Renal cortical epithelial cell (primary cell): ENCODE data around the gene NOTCH3. TPM values are rescaled to one million over a fixed set of nuclear protein-coding genes. Genes with fewer than 3 reads are reported as not detected.

Experiments used
- DNase-seq: peaks from one replicate; pipeline ENCODE4 v3.0.0-alpha.2; 2011; ENCODE audit warnings: low read depth
- total RNA-seq: library from RNA; depleted of rRNA; stranded (reverse); fragments of >200 nt; gene quantifications from 2 replicates; pipeline ENCODE4 v1.2.3, GENCODE V29; 2014

Gene NOTCH3
- total RNA-seq, 1 donor from 2014 or later = 2.6 TPM

DNA sequence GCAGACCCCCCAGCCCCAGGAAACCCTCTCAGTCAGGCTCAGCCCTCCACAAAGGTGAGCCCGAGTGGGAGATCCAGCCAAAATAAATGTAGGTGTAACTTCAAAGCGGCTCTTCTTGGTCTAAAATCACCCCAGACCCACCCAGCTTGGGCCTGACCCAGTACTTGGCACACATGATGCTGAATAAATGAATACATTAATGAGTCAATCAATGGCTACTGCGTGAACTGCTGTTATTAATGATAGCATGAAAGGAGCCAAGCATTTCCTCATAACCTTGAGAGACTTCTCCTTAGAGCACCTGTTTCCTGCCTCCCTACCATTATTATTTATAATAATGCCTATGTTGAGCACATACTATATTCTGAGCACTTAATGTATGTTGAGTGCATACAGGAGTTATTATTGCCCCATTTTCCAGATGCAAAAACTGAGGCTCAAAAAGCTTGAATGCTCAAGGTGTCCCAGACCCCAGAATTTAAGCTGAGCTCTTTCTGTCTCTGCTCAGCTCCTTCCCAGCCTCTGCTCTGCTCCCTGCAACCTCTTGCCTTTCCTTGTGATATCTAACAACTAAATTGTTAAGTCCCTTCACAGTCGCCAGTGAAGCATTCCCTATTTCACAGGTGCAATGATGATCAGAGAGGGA is 4.3 kb downstream of the NOTCH3 start:
- DNase-seq = no peak

DNA sequence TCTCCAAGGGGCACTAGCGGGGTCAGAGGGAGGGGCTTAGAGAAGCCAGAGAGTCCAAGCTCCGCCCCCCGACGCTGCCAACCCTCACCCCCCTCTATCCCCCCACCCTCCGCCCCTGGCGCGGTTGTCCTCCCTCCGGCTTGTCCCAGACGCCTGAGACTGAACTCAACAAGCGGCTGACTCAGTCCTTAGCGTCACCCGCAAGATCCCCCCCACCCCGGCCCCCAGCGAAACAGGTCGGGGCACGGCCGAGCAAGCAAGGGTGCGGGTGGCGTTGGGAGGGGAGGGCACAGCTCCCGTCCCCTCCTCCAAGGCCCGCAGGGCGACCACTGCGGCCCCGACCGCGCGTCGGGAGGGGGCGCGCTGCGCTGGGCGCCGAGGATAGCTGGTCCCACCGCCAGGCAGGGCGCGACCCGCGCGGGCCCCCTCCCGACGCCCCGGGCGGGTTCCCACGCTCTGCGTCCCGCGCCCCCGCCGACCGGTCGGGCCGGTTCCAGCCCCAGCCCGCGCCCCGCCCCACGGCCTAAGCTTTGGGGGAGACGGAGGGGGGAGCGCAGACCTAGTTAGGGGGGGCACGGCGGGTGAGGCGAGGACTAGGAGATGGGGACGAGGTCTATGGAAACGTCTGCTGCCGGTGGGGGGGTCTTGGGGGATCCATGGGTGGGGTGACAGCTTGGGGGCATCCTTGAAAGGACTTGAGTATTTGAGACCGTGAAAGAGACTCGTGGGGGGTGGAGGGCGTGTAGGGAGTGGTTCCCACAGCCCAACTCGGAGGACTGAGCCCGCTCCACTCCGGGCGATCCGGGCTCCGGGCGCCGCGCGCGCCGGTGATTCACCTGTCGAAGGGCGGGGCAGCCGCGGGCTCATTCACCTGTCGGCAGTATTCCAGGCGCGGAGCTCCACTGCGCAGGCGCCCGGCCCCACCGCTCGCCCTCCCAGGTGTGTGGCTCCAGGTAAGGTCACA is 5.1 kb downstream of the NOTCH3 start:
- peak; percentile 16 for DNase-seq

DNA sequence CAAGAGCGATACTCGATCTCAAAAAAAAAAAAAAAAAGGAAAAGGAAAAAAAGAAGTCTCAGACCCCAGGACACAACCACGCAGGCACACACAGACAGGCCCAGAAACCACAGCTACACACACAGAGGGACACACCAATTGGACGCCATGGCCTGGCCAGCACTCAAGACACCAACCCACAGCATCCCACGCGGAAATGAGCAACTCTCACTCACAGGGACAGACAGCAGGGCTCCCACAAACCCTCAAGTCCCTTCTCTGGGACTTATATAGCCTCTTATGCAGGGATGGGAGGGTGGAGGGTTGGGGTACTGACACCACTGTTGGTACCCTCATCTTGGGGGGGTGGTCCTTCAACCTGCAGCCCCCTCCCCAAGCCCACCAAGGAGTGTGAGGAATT is 5.9 kb downstream of the NOTCH3 start:
- no peak for DNase-seq

DNA sequence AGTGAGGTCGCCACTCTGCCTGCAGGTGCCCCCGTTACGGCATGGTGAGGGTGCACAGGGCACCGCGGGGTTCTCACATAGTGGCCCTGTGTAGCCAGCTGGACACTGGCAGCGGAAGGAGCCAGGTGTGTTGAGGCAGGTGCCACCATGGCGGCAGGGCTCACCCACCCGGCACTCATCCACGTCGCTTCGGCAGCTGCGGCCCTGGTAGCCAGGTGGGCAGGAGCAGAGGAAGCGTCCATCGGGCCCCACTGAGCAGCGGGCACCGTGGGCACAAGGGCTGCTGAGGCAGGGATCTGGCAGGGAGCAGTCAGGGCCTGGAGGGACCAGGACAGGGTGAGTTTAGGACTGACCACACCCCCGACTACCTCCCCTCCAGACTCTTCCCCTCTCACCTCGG is 8.8 kb downstream of the NOTCH3 start:
- DNase-seq = no peak

DNA sequence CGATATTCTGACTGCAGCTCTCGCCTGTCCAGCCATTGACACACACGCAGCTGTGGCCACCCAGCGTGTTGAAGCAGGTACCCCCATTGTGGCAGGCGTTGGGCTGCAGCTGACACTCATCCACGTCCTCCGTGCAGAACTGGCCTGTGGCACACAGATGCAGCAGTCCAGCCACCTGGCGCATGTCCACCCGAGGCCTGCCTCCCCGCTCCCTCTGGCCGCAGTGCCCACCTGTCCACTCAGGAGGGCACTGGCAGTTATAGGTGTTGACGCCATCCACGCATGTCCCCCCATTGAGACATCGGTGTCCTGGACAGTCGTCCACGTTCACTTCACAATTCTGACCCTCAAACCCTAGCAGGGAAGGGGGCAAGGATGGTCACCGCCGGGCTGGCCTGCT is 9.3 kb downstream of the NOTCH3 start:
- DNase-seq = no peak

DNA sequence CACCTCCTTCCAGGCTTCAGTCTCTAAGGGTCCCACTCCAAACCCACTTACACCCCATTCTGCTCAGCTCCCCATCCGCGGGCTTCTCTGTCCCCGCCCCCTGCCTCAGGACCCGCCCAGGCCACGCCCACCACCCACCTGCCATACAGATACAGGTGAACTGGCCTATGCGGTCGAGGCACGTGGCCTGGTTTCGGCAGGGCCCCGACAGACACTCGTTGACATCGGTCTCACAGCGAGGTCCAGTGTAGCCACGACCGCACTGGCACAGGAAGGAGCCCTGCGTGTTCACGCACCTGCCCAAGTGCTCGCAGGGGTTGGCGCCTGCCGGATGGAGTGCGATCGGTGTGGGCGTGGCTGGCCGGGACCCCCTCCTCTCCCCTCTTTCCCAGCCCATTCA is 11.9 kb downstream of the NOTCH3 start:
- DNase-seq = no peak

DNA sequence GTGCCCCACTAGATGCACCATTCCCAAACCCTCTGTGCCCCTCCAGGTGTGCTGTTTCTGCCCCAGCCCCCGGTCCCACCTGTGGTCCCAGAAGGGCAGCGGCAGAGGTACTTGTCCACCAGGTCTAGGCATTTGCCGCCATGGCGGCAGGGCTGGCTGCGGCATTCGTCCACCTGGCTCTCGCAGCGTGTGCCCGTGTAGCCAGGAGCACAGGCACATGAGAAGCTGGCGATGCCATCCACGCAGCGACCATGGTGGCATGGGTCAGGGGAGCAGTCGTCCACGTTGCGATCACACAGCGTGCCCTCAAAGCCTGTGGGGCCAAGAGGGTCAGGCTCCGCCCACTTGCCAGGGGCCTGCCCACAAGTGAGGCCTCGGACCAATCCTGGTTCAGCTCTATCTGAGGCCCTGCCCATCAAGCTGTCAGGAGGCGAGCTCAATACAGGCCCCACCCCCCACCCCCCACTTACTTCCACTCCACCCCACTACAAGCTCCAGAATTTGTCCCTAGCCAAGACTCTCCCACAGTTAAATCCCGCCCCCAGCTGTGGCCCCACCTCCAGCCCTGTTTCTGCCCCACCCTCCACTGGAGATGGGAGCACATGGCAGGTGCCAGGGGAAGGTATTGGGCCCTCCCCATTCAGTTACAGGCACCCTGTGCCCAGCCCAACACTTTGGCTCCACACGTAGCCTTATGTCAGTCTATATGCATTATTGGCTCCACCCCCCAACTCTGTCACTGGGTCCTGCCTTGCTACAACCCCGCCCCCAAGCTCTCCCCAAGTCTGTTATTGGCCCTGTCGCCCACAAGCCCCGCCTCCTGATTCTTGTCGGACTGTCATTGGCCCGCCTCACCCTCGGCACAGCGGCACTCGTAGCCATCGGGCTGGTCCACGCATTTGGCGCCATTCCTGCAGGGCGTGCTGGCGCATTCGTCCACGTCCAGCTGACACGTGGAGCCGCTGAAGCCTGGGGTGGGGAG is 13.5 kb downstream of the NOTCH3 start:
- DNase-seq = no peak

DNA sequence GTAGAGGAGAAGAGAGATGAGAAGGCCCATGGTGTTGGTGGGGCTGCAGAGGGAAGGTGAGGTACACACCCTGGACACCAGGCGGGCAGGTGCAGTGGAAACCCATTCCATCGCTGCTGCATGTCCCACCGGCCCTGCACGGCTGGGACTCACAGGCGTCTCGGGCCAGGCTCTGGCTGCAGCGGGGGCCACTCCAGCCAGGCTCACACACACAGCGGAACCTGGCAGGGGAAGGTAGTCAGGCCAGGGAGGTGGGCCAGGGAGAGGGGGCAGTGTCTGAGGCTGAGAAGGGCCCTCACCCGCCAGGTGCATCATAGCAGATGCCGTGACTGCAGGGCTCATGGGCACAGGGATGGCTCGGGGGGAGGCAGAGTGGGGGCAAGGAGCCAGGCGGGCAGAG is 15.6 kb downstream of the NOTCH3 start:
- DNase-seq = no peak

DNA sequence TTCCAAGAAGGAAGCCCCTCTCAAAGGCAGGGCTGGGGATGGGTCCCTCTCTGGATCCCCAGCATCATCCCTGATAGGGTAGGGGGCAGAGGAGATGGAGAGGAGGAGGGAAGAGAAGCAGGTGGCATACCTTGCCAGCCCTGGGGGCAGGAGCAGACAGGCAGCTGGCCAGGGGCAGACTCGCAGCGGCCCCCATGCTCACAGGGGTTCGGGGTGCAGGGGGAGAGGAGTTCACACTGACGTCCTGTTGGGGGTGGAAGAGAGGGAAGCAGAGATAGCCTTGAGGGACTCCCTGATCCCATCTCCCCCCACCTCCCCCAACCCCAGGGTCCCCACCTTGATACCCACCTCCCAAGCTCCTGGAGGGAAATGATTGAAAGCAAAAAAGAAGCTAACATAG is 16.0 kb downstream of the NOTCH3 start:
- DNase-seq = no peak

DNA sequence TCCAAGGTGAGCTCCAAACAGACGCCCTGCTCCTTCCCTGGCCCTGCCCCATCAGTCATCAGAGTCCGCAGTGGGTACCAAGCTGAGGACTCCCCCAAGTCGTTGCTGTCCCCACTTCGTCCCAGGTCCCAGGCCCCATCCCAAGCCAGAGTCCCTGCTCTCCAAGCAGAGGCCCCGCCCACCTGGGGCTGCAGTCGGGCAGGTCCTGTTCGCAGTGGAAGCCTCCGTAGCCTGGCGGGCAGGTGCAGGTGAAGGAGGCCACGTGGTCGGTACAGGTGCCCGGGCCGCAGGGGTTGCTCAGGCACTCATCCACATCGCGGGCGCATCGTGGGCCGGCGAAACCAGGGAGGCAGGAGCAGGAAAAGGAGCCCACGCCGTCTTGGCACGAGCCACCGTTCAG is 19.4 kb downstream of the NOTCH3 start:
- DNase-seq = no peak

DNA sequence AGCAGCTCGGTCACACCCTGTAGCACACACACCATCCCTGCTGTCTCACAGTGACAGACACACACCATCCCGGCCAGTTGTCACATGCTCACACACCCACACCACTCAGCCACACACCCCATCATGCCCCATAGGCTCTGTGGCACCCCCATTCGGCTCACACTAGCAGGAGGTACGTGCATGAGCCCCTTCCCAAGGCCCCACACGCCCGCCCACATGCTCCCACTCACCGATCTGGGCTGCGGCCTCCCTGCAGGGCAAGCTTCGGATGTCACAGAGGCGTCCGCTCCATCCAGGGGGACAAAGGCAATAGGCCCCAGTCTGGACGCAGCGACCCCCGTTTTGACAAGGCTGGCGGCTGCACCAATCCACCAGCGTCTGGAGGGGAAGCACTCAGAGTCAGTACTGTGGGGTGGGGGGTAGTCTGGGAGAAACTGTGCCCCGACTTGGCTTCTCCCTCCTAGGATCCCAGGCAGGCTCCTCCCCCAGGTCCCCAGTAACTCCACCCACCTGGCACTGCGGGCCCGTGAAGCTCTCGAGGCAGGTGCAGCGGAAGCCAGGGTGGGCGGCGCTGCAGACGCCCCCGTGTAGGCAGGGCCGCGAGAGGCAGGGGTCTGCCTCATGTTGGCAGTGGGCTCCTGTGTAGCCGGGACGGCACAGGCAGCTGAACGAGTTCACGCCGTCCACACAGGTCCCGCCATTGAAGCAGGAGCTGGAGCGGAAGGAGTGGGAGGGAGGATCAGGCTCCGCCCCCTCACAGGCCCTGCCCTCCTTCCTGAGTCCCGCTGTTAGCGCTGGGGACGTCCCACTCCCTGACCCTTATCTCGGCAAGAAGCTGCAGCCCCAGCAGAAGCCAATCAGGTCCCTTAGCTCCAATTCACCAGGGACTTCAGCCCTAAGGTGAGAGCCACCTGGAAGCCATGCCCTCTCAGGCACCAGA is 20.1 kb downstream of the NOTCH3 start:
- DNase-seq = no peak

DNA sequence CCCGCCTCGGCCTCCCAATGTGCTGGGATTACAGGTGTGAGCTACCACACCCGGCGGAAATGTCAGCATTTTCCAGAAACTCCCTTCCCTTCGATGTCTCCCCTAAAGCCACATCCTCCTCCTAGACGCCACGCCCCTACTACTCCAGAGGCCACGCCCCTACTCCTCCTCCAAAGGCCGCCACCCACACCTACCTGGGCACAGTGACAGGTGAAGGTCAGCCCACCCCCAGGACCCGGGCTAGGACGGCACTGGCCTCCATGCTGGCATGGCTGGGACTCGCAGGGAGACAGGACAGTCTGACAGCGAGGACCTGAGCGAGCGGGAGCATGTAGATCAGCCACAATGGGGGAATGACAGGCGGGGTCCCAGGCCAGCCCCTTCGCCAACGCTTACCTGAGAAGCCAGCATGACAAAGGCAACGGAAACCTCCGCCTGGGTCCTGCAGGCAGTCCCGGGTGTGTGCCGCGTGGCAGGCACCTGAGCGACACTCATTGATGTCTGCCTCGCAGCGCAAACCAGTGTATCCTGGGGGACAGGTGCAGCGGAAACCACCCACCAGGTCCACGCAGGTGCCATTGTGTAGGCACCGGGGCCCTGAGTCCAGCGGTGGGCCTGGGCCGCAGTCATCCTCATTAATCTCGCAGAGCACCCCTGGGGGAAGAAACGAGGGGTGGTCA is 22.0 kb downstream of the NOTCH3 start:
- no peak for DNase-seq

DNA sequence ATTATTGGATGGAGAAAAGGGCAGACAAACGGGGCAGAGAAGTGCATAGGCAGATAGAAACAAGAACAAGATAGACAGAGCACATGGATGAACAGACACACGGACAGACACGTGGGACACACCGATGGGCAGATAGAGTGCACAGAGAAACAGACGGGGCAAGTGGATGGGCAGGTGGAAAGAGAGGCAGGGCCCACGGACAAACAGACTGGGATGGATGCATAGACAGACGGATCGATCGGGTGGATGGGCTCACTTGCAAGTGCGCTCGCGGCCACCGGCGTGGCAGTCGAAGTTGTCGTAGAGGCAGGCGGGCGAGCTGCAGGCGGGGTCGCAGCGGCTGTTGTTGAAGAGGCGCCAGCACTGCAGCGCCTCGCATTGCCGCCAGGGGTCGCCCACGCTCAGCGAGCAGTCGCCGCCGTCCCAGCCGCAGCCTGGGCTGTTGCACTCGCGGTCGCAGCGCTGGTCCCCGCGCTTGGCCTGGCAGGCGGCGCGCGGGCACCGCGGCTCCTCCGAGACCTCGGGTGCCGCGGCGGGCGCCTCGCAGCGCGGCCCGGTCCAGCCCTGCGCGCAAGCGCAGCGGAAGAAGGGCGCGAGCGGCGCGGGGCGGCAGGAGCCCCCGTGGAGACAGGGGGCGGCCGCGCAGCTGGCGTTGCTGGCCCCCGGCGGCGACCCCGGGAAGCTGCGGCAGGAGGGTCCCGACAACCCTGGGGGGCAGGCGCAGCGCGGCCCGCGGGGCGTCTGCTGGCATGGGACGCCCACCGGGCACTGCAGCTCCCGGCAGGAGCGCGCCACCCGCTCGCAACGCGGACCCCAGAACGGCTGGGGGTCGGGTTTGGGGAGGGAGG is 23.3 kb downstream of the NOTCH3 start:
- DNase-seq = peak; percentile 23

DNA sequence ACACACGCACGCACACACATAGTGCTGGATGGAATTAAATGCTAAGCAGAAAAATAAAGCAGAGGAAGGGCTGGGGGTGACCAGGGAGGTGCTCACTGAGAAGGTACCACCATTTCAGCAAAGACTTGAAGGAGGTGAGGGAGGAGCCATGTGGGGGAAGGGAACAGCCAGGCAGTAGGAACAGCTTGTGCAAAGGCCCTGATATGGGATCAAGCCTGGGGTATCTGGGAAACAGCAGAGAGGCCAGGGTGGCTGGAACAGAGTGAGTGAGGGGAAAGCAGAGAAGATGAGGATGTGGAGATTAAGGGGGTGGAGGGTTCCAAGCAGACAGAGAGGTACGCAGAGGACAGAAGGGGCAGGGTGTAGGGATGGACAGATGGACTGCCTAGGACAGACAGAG is 25.2 kb downstream of the NOTCH3 start:
- DNase-seq = no peak

DNA sequence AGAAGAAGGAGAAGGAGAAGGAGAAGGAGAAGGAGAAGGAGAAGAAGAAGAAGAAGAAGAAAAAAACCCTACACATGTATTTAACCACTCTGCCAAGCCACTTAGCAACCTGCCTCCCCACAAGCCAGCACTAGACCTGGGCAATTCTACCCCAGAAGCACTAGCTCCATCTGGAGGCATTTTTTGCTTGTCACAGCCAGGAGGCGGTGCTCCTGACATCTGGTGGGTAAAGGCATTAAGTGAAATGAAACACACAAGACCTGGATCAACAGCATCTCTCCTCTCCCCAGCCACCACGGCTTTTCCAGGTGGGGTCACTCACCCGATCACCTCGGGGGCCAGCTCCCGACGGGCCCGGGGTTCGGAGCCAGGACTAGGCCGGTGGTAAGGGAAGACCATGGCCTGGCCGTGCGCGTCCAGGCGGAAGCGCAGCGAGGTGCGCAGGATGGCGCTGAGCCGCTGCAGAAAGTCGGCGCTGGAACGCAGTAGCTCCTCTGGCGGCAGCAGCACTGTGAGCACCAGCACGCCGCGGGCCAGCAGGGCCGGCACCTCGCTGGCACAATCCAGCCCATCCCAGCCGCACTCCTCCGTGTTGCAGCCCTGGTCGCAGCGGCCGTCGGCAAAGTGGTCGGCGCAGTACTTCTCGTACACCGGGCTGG is 26.9 kb downstream of the NOTCH3 start:
- peak; percentile 13 for DNase-seq

DNA sequence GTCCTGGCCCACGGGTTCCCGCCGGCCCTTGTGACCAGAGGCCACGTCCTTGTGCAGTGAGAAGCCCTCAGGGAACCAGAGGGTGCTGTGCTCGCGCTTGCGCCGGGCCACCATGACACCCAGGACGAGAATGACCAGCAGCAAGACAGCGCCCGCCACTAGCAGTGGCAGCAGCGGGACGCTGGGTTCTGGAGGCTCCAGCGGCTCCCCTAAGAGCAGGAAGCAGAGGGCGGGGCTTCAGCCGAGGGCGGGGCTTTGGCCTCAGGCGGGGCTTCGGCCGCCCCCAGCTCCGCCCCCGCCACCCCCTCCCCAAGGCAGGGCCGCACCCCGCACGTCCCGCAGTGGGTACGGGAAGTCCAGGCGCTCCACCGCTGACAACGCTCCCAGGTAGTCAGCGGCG is 30.4 kb downstream of the NOTCH3 start:
- no peak for DNase-seq

DNA sequence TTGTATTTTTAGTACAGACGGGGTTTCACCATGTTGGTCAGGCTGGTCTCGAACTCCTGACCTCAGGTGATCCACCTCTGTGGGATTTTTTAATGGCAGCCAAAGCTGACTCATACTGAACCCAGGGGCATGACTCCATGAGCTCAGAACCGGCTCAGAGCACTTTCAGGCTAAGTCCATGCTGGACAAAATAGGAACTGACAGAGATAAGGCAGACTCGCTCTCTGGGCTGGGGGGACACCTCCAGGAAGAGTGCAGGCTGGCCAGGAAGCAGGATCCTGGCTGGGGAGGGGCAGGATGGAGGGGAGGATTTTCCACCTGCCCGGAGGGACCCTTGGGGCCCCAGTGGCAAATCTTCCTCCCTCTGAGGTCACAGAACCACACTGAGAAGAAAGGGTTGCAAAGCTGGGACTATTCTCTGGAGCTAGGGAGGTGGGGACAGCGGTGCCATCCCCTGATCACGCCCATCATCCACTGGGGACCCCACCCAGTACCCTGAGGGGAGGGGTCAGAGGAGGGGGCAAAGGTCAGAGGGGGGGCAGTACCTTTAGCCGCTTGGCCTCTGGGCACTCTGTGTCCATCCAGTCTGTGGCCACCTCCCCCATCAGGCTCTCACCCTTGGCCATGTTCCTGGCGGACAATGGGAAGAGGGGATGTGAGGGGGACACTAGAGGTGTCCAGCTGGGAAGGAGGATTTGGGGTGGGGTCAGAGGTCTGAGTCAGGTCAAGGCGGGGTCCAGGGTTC is 31.1 kb downstream of the NOTCH3 start:
- DNase-seq = no peak

DNA sequence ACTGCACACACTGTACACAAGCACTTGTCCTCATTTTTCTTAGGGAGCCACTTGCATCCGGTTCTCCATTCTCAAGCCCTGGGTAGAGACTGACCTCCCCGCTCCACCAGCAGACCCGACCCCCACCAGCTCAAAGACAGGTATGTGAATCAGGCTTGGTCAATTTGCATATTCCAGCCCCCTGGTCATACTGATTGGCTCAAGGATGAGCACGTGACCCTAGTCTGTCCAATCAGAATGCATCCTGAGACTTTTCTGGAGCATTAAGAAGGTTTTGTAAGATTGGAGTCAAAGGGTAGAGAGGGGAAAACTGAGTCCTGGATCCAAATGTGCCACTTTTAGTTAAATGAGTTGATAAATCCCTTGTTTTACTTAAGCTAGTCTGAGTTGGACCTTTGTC is 34.1 kb downstream of the NOTCH3 start:
- no peak for DNase-seq
